Right kidney (tissue), 1 donor: ENCODE results near the gene FAM72A.
"Not testable (repeated sequence)": the region's sequence is repeated elsewhere in the genome, so short reads cannot be mapped to it uniquely, and the experiment has no call there.

ENCODE experiments used
- DNase-seq: peaks from one replicate; pipeline ENCODE4 v3.0.0-alpha.2; 2016

Gene FAM72A

GRCh38 chr1:206167350-206168029, 35.1 kb downstream of the FAM72A start:
- DNase-seq = not testable (repeated sequence)

DNA sequence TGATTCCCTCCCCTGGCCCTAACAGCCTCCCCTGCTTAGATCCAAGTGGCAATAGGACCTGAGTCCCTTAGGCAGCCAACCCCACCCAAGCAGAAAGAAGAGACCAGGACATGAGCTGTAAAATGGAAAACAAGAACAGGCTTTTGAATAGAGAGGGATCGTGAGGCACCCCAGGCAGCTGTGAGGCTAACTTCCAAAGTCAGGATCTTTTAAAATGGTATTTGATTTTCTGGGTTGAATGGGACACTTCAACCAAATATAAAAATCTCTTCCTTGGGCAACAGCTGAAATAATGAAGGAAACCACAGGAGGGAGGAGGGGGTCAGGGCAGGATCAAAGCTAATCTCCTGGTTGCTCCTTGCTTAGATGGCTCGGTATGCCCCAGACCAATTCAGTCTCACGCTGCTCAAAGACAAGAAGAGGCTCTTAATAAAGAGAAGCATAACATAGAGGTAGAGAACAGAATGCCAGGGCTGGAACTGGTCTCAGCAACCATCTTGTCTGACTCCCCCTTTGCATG, 56.8 kb downstream of the FAM72A start:
- no peak for DNase-seq

DNA sequence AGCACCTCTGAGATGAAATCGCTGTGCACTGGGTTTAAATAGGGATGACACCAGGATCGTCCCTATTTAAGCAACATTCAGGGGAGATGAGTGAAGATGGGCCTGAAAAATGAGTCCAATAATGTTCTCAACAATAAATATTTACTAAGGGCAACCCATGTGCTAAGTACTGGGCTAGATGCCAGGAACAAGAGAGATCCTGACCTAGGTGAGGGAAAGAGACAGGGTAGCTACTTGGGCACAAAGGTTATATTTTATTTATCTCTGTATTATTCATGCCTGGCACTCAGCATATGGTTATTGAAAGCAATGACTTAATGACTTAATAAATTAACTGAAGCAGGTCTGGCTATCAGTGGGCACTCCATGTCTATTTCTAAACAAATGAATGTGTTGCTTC, 58.0 kb downstream of the FAM72A start:
- no peak for DNase-seq

DNA sequence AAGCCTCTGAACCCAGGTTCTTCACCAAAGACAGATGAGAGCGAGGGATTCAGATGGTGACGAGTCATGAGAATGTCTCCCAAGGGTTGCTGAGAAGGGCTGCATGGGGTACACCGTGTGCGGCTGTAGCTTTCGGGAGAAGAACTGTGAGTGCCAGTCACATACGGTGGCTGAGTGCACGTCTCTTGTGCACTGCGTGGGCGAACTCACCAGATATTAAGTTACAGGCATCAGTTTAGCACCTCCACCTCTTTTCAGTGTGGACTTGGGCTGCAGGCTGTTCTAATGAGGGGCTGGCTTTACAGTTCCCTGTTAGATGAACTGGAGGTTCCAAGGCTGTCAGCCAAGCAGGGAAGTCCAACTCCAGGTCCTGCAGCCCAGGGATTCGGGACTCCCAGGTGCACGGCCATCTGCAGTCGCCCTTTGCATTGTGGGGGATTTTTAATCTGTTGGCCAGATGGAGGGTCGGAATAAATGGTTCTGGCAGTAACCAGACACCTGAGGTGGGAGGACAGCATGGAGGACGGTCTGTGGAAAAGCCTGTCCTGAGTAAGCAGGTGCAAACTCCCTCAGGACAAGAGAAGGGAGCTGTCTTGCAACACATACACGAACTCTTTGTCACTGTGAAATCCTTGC, 59.0 kb downstream of the FAM72A start:
- DNase-seq = peak; percentile 41

- DNase-seq = no peak
Measured at GRCh38 chr1:206142770-206143169, 59.9 kb downstream of the FAM72A start.

DNA sequence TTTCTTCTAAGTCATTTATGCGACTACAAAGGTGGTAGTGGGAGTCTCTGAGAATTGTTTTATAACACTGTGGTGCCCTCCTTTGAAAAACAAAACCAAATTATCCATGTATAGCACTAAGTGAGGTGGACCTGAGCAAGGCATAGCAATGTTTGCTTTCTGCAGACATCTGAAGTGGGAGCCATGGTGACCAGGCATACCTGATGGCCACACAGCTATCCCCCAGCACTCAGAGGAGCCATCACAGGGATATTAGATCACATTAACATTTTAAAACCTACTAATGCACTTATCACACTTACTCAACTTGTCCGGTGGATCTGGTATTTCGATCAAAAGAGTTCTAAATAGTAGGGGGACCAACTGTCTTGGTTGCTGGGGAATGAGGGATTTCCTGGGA, 60.6 kb downstream of the FAM72A start:
- DNase-seq = no peak

GRCh38 chr1:206136241-206136640, 66.4 kb downstream of the FAM72A start:
- DNase-seq = no peak
